ENCODE measurements around the gene COG2.

Gene COG2

GRCh38 chr1:230701895-230702768 is 59.9 kb downstream of the COG2 start:
- no peak for ATAC-seq (replicated peaks)

GRCh38 chr1:230702934-230703678 is 60.8 kb downstream of the COG2 start:
- Mint-ChIP-seq H3K27me3 (peaks cover 5 to 47% of the 10 kb centered on the region in 2 donors), H3K4me3 (no peak overlapping the region), H3K27ac (no peak overlapping the region), H3K9me3 (no peaks in the 10 kb centered on the region), H3K36me3 (ENCODE audit: insufficient read depth) (no peaks in the 10 kb centered on the region), H3K4me1 (ENCODE audit: low read depth in 2 of 2) (peaks cover 3 to 7% of the 10 kb centered on the region in 2 donors)
- DNase-seq (no peak), ATAC-seq (replicated peaks) (no peak)

More at GRCh38 chr1:230701895-230702768, 59.9 kb downstream of the COG2 start:
- Mint-ChIP-seq H3K27me3 (peaks cover 0 to 41% of the 10 kb centered on the region in 2 donors), H3K4me3 (no peak overlapping the region), H3K9me3 (no peaks in the 10 kb centered on the region), H3K4me1 (ENCODE audit: low read depth in 2 of 2) (peaks cover 0 to 2% of the 10 kb centered on the region in 2 donors), H3K27ac (no peak overlapping the region), H3K36me3 (ENCODE audit: insufficient read depth) (no peaks in the 10 kb centered on the region)
- DNase-seq = no peak

GRCh38 chr1:230703679-230704385 is 61.6 kb downstream of the COG2 start:
- Mint-ChIP-seq H3K27me3 (peaks cover 8 to 50% of the 10 kb centered on the region in 2 donors), H3K4me3 (no peak overlapping the region), H3K4me1 (ENCODE audit: low read depth in 2 of 2) (peaks cover 3 to 9% of the 10 kb centered on the region in 2 donors), H3K36me3 (ENCODE audit: insufficient read depth) (no peaks in the 10 kb centered on the region), H3K27ac (no peak overlapping the region), H3K9me3 (no peaks in the 10 kb centered on the region)
- no peak for DNase-seq
- no peak for ATAC-seq (replicated peaks)

- peaks cover 11 to 54% of the 10 kb centered on the region in 2 donors for H3K27me3 Mint-ChIP-seq
These were observed 62.5 kb downstream of the COG2 start for GRCh38 chr1:230704830-230705229.

GRCh38 chr1:230705289-230706019 is 63.2 kb downstream of the COG2 start:
- Mint-ChIP-seq H3K36me3 (ENCODE audit: insufficient read depth) (no peaks in the 10 kb centered on the region), H3K4me1 (ENCODE audit: low read depth in 2 of 2) (peaks cover 3 to 9% of the 10 kb centered on the region in 2 donors), H3K4me3 (no peak overlapping the region), H3K9me3 (no peaks in the 10 kb centered on the region), H3K27ac (no peak overlapping the region), H3K27me3 (peaks cover 11 to 54% of the 10 kb centered on the region in 2 donors)
- DNase-seq (no peak), ATAC-seq (replicated peaks) (no peak)

More at GRCh38 chr1:230704830-230705229, 62.5 kb downstream of the COG2 start:
- Mint-ChIP-seq H3K36me3 (ENCODE audit: insufficient read depth) (no peaks in the 10 kb centered on the region), H3K4me1 (ENCODE audit: low read depth in 2 of 2) (peaks cover 3 to 9% of the 10 kb centered on the region in 2 donors), H3K9me3 (no peaks in the 10 kb centered on the region), H3K4me3 (no peak overlapping the region), H3K27ac (no peak overlapping the region)
- ATAC-seq (replicated peaks) (no peak), DNase-seq (no peak)

- no peak overlapping the region for H3K27ac Mint-ChIP-seq
- DNase-seq (no peak), ATAC-seq (replicated peaks) (no peak)
- H3K4me1 Mint-ChIP-seq (ENCODE audit: low read depth in 2 of 2) = peaks cover 3 to 9% of the 10 kb centered on the region in 2 donors
- H3K27me3 Mint-ChIP-seq = peaks cover 11 to 54% of the 10 kb centered on the region in 2 donors
- H3K4me3 Mint-ChIP-seq = no peak overlapping the region
- no peaks in the 10 kb centered on the region for H3K36me3 Mint-ChIP-seq (ENCODE audit: insufficient read depth)
- H3K9me3 Mint-ChIP-seq = no peaks in the 10 kb centered on the region
These were observed 63.9 kb downstream of the COG2 start for GRCh38 chr1:230706020-230706699.

GRCh38 chr1:230706887-230707731 is 64.8 kb downstream of the COG2 start:
- H3K27me3 Mint-ChIP-seq = peaks cover 11 to 48% of the 10 kb centered on the region in 2 donors
- no peak overlapping the region for H3K27ac Mint-ChIP-seq
- no peaks in the 10 kb centered on the region for H3K36me3 Mint-ChIP-seq (ENCODE audit: insufficient read depth)
- H3K9me3 Mint-ChIP-seq = no peaks in the 10 kb centered on the region
- DNase-seq (no peak), ATAC-seq (replicated peaks) (no peak)
- no peak overlapping the region for H3K4me3 Mint-ChIP-seq
- peaks cover 3 to 9% of the 10 kb centered on the region in 2 donors for H3K4me1 Mint-ChIP-seq (ENCODE audit: low read depth in 2 of 2)

- ATAC-seq (replicated peaks) (no peak), DNase-seq (no peak)
- H3K4me3 Mint-ChIP-seq = no peak overlapping the region
- peaks cover 3 to 9% of the 10 kb centered on the region in 2 donors for H3K4me1 Mint-ChIP-seq (ENCODE audit: low read depth in 2 of 2)
- peaks cover 15 to 56% of the 10 kb centered on the region in 2 donors for H3K27me3 Mint-ChIP-seq
- H3K36me3 Mint-ChIP-seq (ENCODE audit: insufficient read depth) = no peaks in the 10 kb centered on the region
- H3K27ac Mint-ChIP-seq = no peak overlapping the region
- H3K9me3 Mint-ChIP-seq = no peaks in the 10 kb centered on the region
These were observed 65.7 kb downstream of the COG2 start for GRCh38 chr1:230707732-230708630.

GRCh38 chr1:230708631-230709580 is 66.6 kb downstream of the COG2 start:
- Mint-ChIP-seq H3K27ac (no peak overlapping the region), H3K4me1 (ENCODE audit: low read depth in 2 of 2) (peaks cover 3 to 9% of the 10 kb centered on the region in 2 donors), H3K4me3 (no peak overlapping the region), H3K36me3 (ENCODE audit: insufficient read depth) (no peaks in the 10 kb centered on the region), H3K9me3 (no peaks in the 10 kb centered on the region), H3K27me3 (peaks cover 21 to 59% of the 10 kb centered on the region in 2 donors)
- no peak for ATAC-seq (replicated peaks)
- no peak for DNase-seq

Measured in effector memory CD8-positive, alpha-beta T cell (primary cell).